MCF 10A (cell line): ENCODE measurements around the gene NAA30. TPM values are rescaled to one million over a fixed set of nuclear protein-coding genes. Genes with fewer than 3 reads are reported as not detected.

ENCODE experiments used
- BruUV-seq: library from RNA; stranded (reverse); fragments of 400-500 nt; replicated peaks from 2 replicates; lab custom pipeline; 2021; lab: Mats Ljungman, UMichigan
- CTCF ChIA-PET: fragments of 300-600 bp; sonication (Branson Sonifier 250); formaldehyde crosslinking; extraction: SDS; loops from one replicate; lab custom pipeline; 2021; ENCODE audit warnings: antibody characterized with exemption, inconsistent platforms; lab: Yijun Ruan, JAX
- POLR2A ChIA-PET: fragments of 300-600, 350-650 bp; sonication (Branson Sonifier 250); formaldehyde crosslinking; extraction: SDS; loops from one replicate; lab custom pipeline; 2020; ENCODE audit warnings: antibody characterized with exemption, inconsistent platforms; lab: Yijun Ruan, JAX
- DNase-seq: peaks from one replicate; pipeline ENCODE4 v3.0.0-alpha.2; 2018; ENCODE audit not compliant: unreplicated experiment
- H3K27ac Mint-ChIP-seq: one replicate; pipeline ENCODE4 v1.8.0; 2022; ENCODE audit warnings: mild to moderate bottlenecking, low read depth, mixed read lengths; ENCODE audit not compliant: unreplicated experiment
- H3K27me3 Mint-ChIP-seq: one replicate; pipeline ENCODE4 v1.8.0; 2022; ENCODE audit warnings: mixed read lengths; ENCODE audit not compliant: insufficient read depth, unreplicated experiment
- H3K36me3 Mint-ChIP-seq: one replicate; pipeline ENCODE4 v1.8.0; 2022; ENCODE audit warnings: mild to moderate bottlenecking, moderate library complexity, mixed read lengths; ENCODE audit not compliant: insufficient read depth, unreplicated experiment
- H3K4me1 Mint-ChIP-seq: one replicate; pipeline ENCODE4 v1.8.0; 2022; ENCODE audit warnings: mixed read lengths; ENCODE audit not compliant: insufficient read depth, unreplicated experiment
- H3K4me3 Mint-ChIP-seq: one replicate; pipeline ENCODE4 v1.8.0; 2022; ENCODE audit warnings: mild to moderate bottlenecking, moderate library complexity, mixed read lengths; ENCODE audit not compliant: unreplicated experiment
- H3K9me3 Mint-ChIP-seq: one replicate; pipeline ENCODE4 v1.8.0; 2022; ENCODE audit warnings: mixed read lengths; ENCODE audit not compliant: unreplicated experiment
- intact Hi-C: fragments of 100-400 bp; cut with micrococcal nuclease; formaldehyde crosslinking; loops from 2 replicates; pipeline ENCODE4 v1.14.1; 2022
- total RNA-seq: library from RNA; stranded (reverse); gene quantifications from 2 replicates; pipeline ENCODE4 v1.2.3, GENCODE V29; 2022
- TF ChIP-seq, protein P1 (sequence below): fragments of 200-600 bp; IDR thresholded peaks from one replicate; pipeline ENCODE4 v1.8.0; 2022; ENCODE audit warnings: antibody characterized with exemption, mild to moderate bottlenecking; ENCODE audit not compliant: unreplicated experiment

NAA30 gene
- total RNA-seq, 1 experiment from 2014 or later, result 21.1 TPM

DNA sequence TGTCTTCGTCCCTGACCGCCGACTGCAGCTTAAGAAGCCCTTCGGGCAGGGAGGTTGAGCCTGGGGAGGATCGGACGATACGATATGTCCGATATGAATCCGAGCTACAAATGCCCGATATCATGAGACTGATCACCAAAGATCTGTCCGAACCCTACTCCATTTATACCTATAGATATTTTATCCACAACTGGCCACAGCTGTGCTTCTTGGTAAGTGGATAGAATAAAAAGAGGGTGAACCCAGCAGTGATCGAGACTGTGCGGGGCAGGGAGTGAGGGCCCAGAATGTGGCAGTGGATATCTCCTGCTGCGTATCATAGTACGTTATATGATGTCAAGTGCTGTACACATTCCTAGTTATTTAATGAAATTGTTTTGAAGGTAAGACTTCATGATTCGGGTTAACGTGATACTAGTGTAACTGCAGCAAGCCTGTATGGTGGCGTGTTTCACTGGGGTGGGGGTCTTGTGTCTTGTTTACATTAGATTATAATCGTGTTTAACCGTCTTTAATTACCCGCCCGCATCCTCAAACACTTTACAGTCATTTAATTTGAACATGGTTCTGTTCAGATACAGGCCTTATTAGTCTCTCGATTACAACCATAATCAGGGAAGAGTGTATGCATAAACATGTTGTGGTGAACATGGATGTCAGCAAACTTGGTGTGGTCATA, 1.3 kb downstream of the NAA30 start:
- Mint-ChIP-seq H3K27me3 (no peaks in the 10 kb centered on the region), H3K27ac (peak overlapping the region; percentile 84), H3K9me3 (no peaks in the 10 kb centered on the region), H3K4me1 (peaks cover 7% of the 10 kb centered on the region), H3K36me3 (peaks cover 22% of the 10 kb centered on the region), H3K4me3 (peak overlapping the region; percentile 93)
- intact Hi-C loops, result no loop called here
- TF ChIP-seq, protein P1, sequence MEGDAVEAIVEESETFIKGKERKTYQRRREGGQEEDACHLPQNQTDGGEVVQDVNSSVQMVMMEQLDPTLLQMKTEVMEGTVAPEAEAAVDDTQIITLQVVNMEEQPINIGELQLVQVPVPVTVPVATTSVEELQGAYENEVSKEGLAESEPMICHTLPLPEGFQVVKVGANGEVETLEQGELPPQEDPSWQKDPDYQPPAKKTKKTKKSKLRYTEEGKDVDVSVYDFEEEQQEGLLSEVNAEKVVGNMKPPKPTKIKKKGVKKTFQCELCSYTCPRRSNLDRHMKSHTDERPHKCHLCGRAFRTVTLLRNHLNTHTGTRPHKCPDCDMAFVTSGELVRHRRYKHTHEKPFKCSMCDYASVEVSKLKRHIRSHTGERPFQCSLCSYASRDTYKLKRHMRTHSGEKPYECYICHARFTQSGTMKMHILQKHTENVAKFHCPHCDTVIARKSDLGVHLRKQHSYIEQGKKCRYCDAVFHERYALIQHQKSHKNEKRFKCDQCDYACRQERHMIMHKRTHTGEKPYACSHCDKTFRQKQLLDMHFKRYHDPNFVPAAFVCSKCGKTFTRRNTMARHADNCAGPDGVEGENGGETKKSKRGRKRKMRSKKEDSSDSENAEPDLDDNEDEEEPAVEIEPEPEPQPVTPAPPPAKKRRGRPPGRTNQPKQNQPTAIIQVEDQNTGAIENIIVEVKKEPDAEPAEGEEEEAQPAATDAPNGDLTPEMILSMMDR, result no peak
- ChIA-PET CTCF (interaction anchor here (0.6 to 1.6 kb wide), 2 partner anchors 9 to 12 kb away, joined by 3 to 6 read pairs; no protein-coding TSS in a partner anchor), POLR2A (interaction anchor here (0.7 to 3.1 kb wide), 8 partner anchors 8 to 438 kb away, joined by 3 to 44 read pairs (median 6); partner anchors contain the start of genes AP5M1 and EXOC5)
- DNase-seq, result peak; percentile 23
- no TSS peak for BruUV-seq

DNA sequence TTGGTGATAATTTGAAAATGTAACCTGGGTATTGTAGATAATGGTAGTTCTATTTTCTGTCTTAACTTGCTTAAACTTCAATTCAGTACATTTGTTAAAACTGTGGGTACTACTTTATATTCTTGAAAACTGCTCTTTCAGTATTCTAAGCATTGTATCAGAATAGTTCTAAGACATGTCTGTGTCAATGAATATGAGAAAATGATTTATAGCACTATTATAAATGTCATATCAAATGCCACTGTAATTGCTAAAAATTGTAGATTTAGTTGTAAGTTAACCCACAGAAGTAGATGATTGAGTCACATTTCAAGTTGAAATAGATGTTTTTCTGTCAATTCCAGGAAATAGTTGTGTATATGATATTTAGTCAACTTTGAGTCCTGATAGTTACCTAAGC, 2.4 kb downstream of the NAA30 start:
- H3K27me3 Mint-ChIP-seq, result no peaks in the 10 kb centered on the region
- H3K27ac Mint-ChIP-seq, result peak overlapping the region; percentile 84
- no peaks in the 10 kb centered on the region for H3K9me3 Mint-ChIP-seq
- TF ChIP-seq, protein P1, result no peak
- no peak for DNase-seq
- peaks cover 26% of the 10 kb centered on the region for H3K36me3 Mint-ChIP-seq
- CTCF ChIA-PET, result no interaction called here
- BruUV-seq, result no TSS peak
- peaks cover 7% of the 10 kb centered on the region for H3K4me1 Mint-ChIP-seq
- H3K4me3 Mint-ChIP-seq, result peak overlapping the region; percentile 93
- intact Hi-C loops, result no loop called here
- POLR2A ChIA-PET, result interaction anchor here (0.7 to 0.8 kb wide), 2 partner anchors 11 to 108 kb away, joined by 3 read pairs; no protein-coding TSS in a partner anchor

DNA sequence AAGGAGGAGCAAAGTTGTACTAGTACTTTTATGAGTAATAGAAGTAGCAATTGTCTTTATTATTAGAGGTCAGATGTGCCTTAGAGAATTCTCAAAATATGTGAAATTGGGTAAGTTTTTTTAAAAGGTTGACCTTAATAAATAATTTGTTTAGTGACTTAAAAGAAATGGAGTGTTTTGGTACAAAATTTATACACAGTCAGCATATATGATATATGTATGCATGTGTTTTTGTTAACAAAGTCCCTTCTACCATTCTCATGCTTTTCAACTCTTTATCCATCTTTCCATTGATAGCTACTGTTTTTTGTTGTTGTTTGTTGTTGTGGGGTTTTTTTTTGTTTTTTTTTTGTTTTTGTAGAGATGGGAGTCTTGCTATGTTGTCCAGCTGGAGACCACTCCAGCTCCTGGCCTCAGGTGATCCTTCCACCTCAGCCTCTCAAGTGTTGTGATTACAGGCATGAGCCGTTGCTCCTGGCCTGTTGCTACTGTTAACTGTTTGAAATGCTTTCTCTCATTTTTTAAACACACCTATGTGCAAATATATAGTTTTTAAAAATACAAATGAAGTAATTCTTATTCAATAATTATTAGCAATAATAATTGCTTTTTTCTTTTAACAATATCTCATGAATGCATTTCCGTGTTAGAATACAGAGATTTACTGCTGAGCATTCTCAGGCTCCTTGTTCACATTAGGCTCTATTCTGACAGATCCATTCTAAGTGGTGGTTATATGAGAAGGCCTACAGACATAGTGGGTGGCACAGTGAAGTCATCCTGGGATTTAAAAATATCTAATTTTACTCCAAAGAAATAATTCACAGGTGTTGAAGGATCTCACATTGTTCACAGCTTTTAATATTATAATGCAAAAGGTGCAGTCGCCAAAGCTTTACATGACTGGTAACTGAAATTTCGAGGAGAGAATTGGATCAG, 10.4 kb downstream of the NAA30 start:
- TF ChIP-seq, protein P1, result no peak
- no TSS peak for BruUV-seq
- CTCF ChIA-PET, result interaction anchor here (0.6 to 1.7 kb wide), 2 partner anchors 10 to 1358 kb away, joined by 3 to 6 read pairs; partner anchors contain the start of gene NAA30
- H3K4me1 Mint-ChIP-seq, result peaks cover 6% of the 10 kb centered on the region
- H3K27ac Mint-ChIP-seq, result peak overlapping the region; percentile 3
- H3K9me3 Mint-ChIP-seq, result no peaks in the 10 kb centered on the region
- H3K36me3 Mint-ChIP-seq, result peaks cover 50% of the 10 kb centered on the region
- POLR2A ChIA-PET, result interaction anchor here (0.7 to 1.8 kb wide), 5 partner anchors 10 to 783 kb away, joined by 3 to 24 read pairs (median 5); partner anchors contain the start of gene NAA30
- no peaks in the 10 kb centered on the region for H3K27me3 Mint-ChIP-seq
- no peak overlapping the region for H3K4me3 Mint-ChIP-seq
- DNase-seq, result no peak
- intact Hi-C loops, result no loop called here
